HUES6 (cell line): Measurements from ENCODE around the gene CCNL2.
"Not testable (repeated sequence)": the region's sequence is repeated elsewhere in the genome, so short reads cannot be mapped to it uniquely, and the experiment has no call there.

Experiments
- H3K27ac ChIP-seq: 2 replicates; pipeline ENCODE4 v1.7.0; 2013; ENCODE audit warnings: low read depth, mild to moderate bottlenecking, low read length, inconsistent platforms
- H3K27me3 ChIP-seq: 2 replicates; pipeline ENCODE4 v1.6.1; 2013; ENCODE audit warnings: low read length; ENCODE audit not compliant: control insufficient read depth, insufficient read depth
- H3K36me3 ChIP-seq: 2 replicates; pipeline ENCODE4 v1.6.1; 2013; ENCODE audit warnings: low read length; ENCODE audit not compliant: control insufficient read depth, insufficient read depth
- H3K4me1 ChIP-seq: 2 replicates; pipeline ENCODE4 v1.6.1; 2013; ENCODE audit warnings: low read length; ENCODE audit not compliant: control insufficient read depth, insufficient read depth
- H3K4me3 ChIP-seq: 2 replicates; pipeline ENCODE4 v1.5.1; 2013; ENCODE audit warnings: low read depth, low read length
- H3K9ac ChIP-seq: one replicate; pipeline ENCODE4 v1.6.1; 2013; ENCODE audit warnings: mild to moderate bottlenecking, low read length
- H3K9me3 ChIP-seq: 2 replicates; pipeline ENCODE4 v1.6.1; 2013; ENCODE audit warnings: low read depth, low read length; ENCODE audit not compliant: control insufficient read depth, insufficient read depth

Gene CCNL2

DNA sequence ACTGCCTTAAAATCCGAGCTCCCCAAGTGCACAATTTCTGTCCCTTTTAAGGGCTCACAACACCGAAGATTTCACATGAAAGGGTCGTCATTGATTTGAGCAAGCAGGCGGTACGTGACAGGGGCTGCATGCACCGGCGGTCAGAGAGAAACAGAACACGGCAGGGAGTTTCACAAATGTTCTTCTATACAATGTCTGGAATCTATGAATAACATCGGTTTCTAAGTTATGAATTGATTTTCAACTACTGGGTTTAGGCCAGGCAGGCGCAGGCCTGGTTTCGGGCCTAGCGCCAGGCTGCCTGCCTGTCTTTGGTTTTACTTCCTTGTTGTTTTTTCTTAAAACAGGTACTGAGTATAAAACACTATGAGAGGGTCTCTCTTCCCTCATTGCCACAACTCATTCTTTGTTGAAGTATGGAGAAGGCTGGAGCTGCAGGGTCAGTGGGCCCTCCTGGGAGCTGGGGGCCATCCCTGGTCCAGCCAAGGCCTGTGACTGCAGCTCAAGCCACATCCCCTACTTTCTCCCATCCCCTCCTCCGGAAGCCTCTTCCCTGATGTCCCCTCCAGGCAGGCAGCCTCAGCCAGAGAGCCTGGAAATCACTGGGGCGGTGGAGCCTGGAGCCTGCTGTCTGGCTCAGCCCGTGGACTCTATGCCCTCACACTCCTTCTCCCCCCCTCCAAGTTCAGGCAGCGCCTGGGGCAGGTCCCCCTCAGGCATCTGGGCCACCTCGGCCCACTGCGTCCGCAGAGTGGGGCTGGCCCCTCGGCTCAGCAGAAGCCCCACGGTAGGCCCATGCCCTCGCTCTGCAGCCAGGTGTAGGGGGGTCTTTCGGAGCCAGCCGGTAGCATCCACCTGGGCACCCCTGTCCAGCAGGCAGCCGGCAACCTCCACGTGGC lies 19.6 kb upstream of the CCNL2 start:
- H3K27ac ChIP-seq: no peak overlapping the region
- no peaks in the 10 kb centered on the region for H3K9me3 ChIP-seq
- no peaks in the 10 kb centered on the region for H3K27me3 ChIP-seq
- no peak overlapping the region for H3K9ac ChIP-seq
- peaks cover 27% of the 10 kb centered on the region for H3K4me1 ChIP-seq
- no peaks in the 10 kb centered on the region for H3K36me3 ChIP-seq
- H3K4me3 ChIP-seq: no peak overlapping the region

DNA sequence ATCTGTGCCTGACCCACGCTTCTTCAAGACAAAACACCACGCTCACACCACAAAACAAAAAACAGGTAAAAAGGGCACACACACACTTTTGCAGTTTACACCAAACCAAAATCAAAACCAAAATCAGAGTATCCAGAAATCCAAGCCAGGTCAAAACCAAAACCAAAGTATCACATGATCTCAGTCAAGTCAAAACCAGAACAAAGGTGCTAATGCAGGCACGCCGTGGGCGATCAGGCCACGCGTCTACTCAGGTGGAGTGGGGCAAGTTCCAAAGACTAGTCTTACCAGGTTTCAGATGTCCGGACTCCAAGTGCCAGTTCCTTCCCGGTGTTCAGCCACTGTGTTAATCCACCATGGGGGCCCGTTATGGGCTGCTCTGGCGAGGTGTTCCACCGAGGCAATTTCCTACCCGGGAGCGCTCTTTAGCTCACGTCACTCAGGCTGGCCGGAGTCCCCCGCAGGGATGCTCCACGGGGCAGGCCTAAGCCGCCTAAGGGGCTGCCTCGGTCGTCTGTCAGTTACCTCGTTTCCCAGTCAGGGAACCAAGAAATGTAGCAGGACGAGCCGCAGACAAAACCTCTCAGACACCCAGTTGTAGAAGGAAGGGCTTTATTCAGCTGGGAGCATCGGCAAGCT lies 18.8 kb upstream of the CCNL2 start:
- not testable (repeated sequence) for H3K27ac ChIP-seq, H3K36me3 ChIP-seq, H3K9me3 ChIP-seq, H3K27me3 ChIP-seq, H3K4me3 ChIP-seq, H3K9ac ChIP-seq
- peaks cover 24% of the 10 kb centered on the region for H3K4me1 ChIP-seq

DNA sequence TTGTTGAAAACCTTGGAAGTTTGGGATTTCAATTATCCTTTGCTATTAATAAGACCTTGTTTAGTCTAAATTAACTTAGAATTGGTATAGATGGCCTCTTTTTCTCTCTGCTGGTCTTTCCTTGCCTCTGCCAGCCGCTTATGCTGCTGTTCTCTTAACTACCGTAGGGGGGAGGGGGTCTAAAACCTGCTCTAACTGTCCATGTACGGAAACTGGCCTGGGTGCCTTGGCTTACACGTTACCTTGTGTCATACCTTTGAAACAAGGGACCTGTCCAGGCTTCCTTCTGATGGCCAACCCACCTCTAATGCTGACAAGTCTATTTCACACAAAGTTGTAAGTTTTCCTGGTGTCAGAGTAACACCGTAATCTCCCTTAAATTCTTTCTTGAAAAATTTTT lies 18.3 kb upstream of the CCNL2 start:
- H3K36me3 ChIP-seq, H3K9ac ChIP-seq, H3K4me3 ChIP-seq, H3K27me3 ChIP-seq, H3K9me3 ChIP-seq, H3K27ac ChIP-seq: not testable (repeated sequence)
- H3K4me1 ChIP-seq: peaks cover 19% of the 10 kb centered on the region

DNA sequence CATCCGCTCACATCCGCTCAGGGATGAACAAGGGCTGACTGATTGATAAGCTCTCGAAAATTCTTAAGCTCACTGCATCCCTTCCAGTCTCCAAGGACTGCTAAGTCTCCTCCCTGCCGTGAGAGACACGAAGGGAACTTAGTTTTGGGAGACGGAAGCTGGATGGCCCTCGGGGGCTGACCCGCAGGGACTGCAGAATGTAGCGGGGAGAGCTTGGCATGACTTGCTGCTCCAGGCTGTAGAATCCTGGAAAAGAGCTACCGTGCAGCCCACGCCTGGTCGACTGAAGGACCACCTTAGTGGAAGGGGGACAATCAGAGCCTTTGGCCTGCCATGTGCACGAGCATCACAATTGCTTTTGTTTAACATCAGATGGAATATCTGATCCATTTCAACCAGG lies 16.6 kb upstream of the CCNL2 start:
- Histone ChIP-seq H3K27ac (no peak overlapping the region), H3K9ac (no peak overlapping the region), H3K27me3 (no peaks in the 10 kb centered on the region)

DNA sequence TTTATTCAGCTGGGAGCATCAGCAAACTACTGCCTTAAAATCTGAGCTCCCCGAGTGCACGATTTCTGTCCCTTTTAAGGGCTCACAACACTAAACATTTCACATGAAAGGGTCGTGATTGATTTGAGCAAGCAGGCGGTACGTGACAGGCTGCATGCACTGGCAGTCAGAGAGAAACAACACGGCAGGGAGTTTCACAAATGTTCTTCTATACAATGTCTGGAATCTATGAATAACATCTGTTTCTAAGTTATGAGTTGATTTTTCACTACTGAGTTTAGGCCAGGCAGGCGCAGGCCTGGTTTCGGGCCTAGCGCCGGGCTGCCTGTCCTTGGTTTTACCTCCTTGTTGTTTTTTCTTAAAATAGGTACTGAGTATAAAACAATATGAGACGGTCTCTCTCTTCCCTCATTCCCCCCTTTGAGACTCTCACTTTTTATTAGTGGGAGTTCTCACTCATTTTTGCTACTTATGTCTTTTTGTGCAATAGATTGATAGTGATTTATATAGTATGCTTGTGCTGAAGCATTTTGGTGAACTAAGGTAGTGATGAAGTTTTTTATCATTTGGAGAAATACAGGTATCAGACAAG lies 13.3 kb upstream of the CCNL2 start:
- not testable (repeated sequence) for H3K9me3 ChIP-seq, H3K27ac ChIP-seq, H3K4me3 ChIP-seq, H3K27me3 ChIP-seq, H3K9ac ChIP-seq
- Histone ChIP-seq H3K36me3 (peaks cover 15% of the 10 kb centered on the region), H3K4me1 (peaks cover 36% of the 10 kb centered on the region)

More for the DNA sequence above, 16.6 kb upstream of the CCNL2 start:
- peaks cover 5% of the 10 kb centered on the region for H3K36me3 ChIP-seq
- peaks cover 9% of the 10 kb centered on the region for H3K9me3 ChIP-seq
- peaks cover 16% of the 10 kb centered on the region for H3K4me1 ChIP-seq
- no peak overlapping the region for H3K4me3 ChIP-seq

DNA sequence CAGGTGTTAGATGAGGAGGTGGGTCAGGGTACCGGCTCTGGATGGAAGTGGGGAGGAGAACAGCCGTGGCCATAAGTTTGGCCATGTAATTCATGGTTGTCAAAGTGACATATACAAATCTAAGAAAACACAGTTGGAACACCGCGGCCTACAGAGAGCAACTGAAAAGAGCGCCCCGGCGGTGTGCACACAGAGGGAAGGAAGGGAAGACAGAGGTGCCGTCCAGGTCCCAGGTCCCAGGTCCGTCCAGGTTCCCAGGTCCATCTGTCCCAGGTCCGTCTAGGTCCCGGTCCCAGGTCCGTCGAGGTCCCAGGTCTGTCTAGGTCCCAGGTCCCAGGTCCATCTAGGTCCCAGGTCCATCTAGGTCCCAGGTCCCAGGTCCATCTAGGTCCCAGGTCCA lies 12.5 kb upstream of the CCNL2 start:
- Histone ChIP-seq H3K4me1 (peaks cover 36% of the 10 kb centered on the region), H3K9ac (no peak overlapping the region), H3K4me3 (no peak overlapping the region), H3K27me3 (no peaks in the 10 kb centered on the region), H3K27ac (peak overlapping the region; percentile 98; the same call in 1 of the 2 replicates), H3K9me3 (peaks cover 9% of the 10 kb centered on the region), H3K36me3 (peaks cover 15% of the 10 kb centered on the region)

DNA sequence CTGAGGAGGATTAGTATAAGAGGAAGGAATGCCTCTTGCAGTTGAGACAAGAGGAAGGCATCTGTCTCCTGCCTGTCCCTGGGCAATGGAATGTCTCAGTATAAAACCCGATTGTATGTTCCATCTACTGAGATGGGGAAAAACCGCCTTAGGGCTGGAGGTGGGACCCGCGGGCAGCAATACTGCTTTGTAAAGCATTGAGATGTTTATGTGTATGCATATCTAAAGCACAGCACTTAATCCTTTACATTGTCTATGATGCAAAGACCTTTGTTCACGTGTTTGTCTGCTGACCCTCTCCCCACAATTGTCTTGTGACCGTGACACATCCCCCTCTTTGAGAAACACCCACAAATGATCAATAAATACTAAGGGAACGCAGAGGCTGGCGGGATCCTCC lies 11.1 kb upstream of the CCNL2 start:
- peaks cover 27% of the 10 kb centered on the region for H3K36me3 ChIP-seq
- peak overlapping the region; percentile 98 for H3K27ac ChIP-seq
- H3K4me1 ChIP-seq: peaks cover 36% of the 10 kb centered on the region
- not testable (repeated sequence) for H3K27me3 ChIP-seq, H3K9me3 ChIP-seq
- peak overlapping the region; percentile 30; the same call in 1 of the 2 replicates for H3K4me3 ChIP-seq
- peak overlapping the region; percentile 99 for H3K9ac ChIP-seq

DNA sequence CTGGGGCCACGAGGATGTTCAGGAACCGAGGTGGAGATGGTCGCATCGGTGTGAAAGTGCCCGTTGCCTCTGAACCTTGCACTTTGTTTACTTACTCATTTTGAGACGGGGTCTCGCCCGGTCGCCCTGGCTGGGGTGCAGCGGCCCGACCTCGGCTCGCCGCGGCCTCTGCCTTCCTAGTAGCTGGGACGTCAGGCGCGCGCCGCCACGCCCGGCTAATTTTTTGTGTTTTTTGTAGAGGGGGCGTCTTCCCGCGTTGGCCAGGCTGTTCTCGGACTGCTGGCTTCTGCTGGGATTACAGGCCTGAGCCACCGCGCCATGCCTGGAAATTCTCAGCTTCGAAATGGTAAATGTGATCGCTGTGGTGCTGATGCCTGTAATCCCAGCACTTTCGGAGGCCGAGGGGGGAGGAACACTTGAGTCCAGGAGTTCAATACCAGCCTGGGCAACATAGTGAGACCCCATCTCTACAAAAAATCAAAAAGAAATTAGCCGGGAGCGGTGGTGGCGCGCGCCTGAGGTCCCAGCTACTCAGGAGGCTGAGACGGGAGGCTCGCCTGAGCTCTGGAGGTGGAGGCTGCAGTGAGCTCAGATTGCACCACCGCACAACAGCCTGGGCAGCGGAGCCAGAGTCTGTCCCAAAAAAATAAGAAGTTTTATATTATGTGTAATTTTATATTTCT lies 8.6 kb upstream of the CCNL2 start:
- Histone ChIP-seq H3K27me3 (no peaks in the 10 kb centered on the region), H3K9ac (peak overlapping the region; percentile 99), H3K9me3 (peaks cover 9% of the 10 kb centered on the region), H3K4me3 (peak overlapping the region; percentile 98), H3K4me1 (peaks cover 36% of the 10 kb centered on the region), H3K27ac (peak overlapping the region; percentile 97), H3K36me3 (peaks cover 49% of the 10 kb centered on the region)

DNA sequence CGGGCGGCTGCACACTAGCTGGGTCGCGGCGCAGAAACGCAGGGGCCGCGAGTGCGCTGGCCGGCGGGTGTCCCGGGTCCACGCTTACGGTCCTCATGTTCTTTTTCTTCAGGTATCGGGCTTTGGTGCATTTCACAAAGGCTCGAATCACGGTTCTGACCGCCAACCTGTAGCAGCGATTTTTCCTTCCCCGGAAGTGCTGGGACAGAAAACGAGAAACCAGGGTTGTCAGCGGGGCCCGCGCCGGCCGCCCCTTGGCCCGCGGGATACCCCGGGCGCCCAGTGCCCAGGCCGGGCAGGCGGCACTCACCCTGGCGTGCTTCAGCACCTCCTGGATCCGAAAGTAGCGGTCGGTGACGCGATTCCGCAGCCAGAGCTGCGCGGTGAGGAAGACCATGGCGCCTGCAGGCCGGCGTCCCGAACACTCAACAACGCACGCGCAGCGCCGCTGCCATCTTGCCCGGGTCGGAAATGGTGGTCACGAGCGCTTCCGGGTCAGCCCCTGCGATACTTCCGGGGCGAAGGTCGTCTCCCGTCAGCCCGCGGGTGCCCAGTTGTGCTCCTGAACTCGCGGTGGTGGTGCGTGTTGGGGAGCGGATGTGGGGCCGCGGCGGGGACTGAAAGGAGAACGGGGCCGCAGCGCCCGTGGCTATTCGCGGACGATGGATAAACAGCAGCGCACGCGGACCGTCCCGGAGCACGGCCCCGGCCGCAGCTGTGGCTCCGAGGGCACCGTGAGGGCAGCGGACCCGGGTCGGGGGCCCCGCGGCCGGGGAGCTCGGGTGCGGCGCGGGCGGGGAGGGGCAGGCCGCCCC lies 7.9 kb upstream of the CCNL2 start, which contains the start of gene MRPL20:
MRPL20 (minus strand) TSS at position 473 of the 815 bp plus-strand sequence; CDS start at position 397, 76 bp downstream.
- Histone ChIP-seq H3K4me1 (peaks cover 36% of the 10 kb centered on the region), H3K36me3 (peaks cover 56% of the 10 kb centered on the region), H3K27me3 (no peaks in the 10 kb centered on the region)

DNA sequence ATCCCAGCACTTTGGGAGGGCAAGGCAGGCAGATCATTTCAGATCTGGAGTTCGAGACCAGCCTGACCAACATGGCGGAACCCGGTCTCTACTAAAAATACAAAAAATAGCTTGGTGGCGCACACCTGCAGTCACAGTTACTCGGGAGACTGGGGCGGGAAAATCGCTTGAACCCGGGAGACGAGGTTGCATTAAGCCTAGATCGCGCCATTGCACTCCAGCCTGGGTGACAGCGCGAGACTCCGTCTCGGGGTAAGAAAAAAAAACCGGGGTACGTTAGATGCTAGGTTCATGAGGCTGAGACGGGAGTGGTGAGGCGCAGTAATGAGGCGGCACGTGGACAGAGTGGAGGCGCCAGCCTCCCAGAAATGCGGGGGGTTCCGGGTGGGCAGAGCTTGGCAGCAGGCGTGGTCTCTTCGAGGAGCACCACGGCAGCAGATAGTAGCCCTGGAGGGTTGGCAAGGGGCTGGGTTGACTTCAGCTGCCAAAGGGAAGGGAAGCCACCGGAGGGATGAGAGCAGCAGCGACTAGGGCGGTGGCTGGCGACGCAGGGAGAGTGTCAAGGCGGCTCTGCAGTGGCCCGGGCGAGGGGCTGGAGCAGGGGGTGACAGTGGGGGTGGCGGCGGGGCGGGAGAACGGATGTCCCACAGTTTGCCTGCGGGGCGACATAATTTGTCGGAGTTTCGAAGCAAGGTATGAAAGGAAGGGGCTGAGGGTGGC lies 7.1 kb upstream of the CCNL2 start:
- H3K27ac ChIP-seq: peak overlapping the region; percentile 97
- no peaks in the 10 kb centered on the region for H3K27me3 ChIP-seq
- H3K4me3 ChIP-seq: peak overlapping the region; percentile 98
- peak overlapping the region; percentile 99 for H3K9ac ChIP-seq
- no peaks in the 10 kb centered on the region for H3K9me3 ChIP-seq
- H3K4me1 ChIP-seq: peaks cover 32% of the 10 kb centered on the region
- peaks cover 59% of the 10 kb centered on the region for H3K36me3 ChIP-seq

More for the DNA sequence above, 7.9 kb upstream of the CCNL2 start, which contains the start of gene MRPL20:
- H3K4me3 ChIP-seq: peak within 1 kb of the TSS; percentile 98
- H3K9ac ChIP-seq: peak within 1 kb of the TSS; percentile 99
- peak within 1 kb of the TSS; percentile 97 for H3K27ac ChIP-seq
- H3K9me3 ChIP-seq: peaks cover 5% of the 10 kb centered on the region
